GDM1 (cell line): ENCODE data around the gene PRDX3.

Source experiments
- DNase-seq: peaks from one replicate; lab custom pipeline; 2025; lab: John Stamatoyannopoulos, UW

The PRDX3 gene

DNA sequence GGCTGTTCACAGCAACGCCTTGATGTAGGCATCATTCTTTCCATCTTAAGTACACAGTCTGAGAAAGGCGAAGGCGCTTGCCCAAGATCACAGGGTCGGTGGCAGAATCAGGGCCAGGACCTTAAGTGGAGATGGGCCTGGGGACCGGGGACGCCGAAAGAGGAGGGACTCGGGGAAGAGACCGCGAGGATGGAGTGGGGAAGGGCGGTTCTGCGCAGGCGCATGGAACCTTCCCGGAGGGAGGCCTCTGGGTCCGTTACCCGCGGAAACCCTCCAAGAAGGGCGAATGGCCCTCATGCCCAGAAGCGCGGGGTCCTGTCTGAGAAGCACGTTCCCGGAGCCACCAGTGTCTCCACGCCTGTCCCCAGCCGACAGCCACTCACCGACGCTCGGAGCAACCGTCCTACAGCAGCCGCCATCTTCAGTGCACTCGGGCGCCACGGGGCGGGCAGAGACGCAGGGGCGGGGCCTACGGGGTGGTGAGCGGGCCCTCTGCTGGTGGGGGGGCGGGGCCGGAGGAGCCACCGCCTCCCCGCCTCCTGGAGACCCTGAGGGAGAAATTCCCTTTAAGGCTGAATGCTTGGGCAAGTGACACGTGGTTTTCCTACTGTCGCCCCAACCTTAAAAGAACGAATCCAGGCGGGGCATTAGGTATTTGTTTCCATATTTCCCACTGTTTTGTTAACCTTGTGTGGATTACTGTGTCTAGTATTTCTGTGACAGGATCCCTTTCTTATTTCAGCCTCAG is at the start of gene PRDX3:
PRDX3 (minus strand) TSS at position 441 of the 748 bp plus-strand sequence; CDS start at position 419, 22 bp downstream.
- DNase-seq, result peak; percentile 89

DNA sequence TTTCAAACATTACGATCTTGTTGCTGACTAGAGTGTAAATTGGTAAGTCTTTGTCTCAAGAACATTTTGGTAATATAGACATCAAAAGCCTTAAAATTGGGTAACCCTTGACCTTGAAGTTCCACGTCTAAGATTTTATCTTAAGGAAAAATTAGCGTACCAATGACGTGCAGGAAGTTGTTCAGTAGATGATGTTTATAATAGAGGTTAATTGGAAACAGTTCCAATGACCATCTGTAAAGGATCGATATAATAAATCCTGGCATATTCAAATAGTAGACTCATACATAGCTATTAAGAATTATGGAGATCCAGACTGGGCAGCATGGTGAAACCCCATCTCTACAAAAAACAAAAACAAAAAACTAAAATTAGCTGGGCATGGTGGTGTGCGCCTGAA is 49.2 kb upstream of the PRDX3 start:
- no peak for DNase-seq

DNA sequence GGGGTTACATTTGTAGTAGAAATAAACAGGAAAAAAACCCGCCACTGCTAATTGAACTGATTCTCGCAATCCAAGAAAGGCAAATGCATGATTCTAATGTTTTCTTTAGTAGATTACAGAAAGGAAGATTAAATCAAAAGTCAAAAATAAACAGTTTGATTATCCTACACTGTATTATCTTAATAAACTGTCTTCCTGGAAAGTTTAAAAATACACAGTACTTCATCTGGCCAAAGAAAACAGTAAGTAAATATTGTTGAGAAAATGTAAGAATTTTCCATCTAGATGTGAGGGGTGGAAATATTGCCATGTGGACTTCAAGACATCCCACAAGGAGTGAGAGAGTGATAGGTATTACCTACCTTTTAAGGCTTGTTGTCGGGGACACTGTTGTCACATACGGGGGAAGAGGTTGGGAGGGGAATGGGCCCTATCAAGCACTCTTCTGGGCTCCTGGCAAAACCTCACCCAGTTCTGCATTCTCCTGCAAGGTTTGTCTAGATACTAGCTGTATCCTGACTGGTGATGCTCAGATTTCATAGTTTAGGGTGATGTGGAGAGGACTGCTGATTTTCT is 46.6 kb upstream of the PRDX3 start:
- no peak for DNase-seq

DNA sequence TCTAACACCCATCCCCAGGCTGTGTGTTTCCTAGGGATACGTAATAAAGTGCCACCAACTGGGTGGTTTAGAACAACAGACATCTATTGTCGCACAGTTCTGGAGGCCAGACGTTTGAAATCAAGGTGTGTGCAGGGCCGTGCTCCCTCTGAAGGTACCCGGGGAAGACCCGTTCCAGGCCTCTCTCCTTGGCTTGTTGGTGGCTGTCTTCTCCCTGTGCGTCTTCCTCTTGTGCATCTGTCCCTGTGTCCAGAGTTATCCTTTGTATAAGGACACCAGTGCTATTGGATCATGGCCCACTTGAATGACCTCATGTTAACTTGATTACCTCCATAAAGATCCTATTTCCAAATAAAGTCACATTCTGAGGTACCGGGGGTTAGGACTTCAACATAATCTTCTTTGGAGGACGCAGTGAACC is 44.4 kb upstream of the PRDX3 start:
- no peak for DNase-seq

DNA sequence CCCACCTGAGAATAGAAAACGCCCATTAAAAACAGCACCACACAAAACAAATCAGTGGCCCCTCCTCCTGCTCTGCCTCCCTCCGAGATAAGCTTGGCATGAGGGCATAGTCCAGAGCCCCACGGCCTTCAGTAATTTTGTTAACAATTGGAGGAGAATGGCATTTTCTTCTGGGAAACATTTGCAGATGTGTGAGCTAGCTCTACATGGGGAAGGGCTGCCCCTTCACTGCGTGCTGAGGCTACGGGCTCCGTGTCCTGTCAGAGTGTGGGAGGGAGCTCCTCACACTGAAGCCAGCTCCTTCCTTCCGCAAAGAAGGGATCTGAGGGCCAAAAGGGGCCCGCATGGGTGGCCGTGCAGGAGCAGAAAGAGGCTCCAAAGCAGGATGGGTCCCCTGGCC is 43.9 kb upstream of the PRDX3 start:
- DNase-seq, result no peak

DNA sequence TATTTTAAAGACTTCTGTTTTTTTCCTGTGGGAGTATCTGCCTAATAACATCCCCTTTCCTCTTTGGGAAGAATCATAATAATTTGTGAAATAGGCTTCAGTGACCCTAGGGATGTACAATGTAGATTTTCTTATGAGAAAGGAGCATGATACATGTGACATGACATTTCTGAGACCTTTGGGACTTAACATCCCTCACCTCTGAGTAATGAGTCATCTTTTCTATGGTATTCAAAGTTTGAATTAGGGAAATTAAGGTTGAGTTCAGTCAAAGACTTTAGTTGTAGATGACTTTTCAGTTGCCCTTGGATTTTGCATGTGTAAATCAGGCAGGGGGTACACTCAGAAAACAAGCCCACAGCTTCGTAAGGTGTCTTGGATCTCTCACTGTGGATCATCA is 43.1 kb upstream of the PRDX3 start:
- no peak for DNase-seq

DNA sequence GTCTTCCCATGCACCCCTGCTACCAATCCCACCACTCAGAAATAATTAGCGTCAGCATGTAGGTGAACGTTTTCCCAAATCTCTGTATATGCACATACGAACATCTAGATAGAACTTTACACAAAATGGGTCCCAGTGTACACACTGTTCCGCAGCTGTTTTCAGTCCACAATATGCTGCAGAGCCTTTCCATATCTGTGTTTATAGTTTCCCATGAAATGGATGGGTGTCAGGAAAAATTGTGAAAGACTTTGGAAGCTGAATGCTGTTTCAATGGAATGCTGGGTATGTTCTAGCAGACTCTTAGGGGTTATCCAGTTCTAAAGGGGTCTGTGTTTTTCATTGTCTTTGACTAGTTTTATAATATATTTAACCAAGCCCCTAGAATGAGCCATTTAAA is 42.6 kb upstream of the PRDX3 start:
- no peak for DNase-seq

DNA sequence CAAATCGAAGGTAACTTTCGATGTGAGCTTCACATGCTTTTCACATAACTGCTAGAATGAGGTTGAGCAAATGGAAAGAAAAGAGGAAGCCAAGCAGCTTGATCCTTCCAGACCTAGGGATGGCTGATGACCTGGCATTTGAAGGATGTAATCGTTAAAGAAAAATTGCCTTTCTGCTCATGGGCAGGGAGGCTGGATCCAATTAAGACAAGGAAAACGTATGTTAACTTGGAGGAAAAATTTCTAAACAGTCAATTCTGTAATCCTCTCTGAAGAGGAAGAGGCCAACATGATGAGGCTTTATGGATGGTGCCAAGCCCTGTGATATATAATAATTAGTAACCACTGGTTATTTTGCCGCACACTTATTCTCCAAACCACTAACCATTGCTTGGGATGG is 41.3 kb upstream of the PRDX3 start:
- DNase-seq, result no peak

DNA sequence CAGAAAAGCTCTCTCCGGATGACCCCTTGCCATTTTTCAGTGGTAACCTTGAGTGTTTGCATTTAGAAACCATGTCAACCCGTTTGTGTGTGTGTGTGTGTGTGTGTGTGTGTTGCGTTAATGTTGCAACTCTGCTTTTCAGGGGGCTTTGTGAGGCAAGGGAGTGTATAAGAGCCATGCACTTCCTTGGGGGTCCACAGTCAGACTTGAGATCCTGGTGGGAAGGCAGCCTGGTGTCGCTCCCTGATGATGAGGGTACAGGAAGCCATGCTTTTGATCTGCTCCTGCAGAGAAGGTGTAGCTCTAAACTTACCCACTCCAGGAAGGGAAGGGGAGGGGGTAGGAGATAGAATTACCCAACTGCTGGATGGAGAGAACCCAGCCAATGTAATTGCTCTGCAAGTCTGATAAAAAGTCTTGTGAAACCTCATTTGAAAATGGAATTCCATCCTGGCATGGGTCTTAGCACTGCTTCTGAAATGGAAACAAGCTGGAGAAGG is 39.4 kb upstream of the PRDX3 start:
- DNase-seq, result no peak

DNA sequence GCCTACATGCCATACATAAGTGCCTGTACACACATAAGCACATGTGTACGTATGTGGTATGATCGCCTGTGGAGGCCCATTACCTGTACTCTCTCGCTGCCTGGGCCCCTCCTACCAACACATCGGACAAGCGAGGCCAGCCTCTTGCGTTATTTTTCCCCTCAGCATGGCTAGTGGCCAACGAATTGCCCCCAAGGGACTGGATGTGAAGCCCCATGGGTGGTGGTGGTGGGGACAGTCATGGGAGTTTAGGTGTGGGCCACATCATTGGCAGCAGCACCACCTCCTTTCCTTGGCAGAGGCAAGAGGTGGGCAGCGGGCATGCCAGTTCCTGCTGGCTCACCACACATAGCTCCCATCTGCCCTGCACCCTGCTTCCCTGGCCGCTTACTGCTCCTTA is 38.8 kb upstream of the PRDX3 start:
- no peak for DNase-seq

DNA sequence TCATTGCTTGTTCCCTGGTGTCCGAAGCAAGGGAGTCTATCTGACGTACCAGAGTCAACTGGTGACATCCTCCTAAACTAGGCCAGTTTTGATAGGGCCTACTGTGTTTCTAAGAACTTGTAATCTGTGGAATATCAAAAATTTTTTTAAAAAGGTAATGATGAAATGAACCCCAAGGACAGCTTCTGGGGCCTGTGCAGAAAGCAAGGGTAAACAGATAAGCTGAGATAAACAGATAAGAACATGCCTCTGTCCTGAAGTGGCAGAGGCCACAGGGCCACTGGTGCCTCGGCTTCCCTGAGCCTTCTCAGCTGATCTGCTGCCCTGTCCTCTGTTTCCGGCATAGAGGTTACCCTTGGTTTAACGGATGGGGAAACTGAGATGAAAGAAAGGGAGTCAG is 37.5 kb upstream of the PRDX3 start:
- DNase-seq, result no peak

DNA sequence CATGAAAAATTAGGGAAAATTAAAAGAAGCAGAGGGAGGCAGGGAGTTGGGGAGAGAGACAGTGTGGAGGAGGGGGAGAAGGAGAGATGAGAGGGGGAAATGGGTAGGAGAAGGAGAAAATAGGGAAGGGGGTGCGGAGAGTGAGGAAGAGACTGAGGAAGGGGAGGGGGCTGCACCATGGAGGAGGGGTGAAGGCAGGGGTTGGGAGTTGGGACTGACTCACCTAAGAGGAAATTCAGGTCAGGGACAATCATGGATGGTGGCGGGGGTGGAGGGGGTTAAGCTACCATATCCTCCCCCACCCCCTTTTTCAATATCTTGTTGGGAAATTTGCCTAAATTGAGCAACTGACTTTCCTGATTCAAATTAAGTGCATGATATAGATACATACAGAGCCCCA is 36.8 kb upstream of the PRDX3 start:
- DNase-seq, result no peak

DNA sequence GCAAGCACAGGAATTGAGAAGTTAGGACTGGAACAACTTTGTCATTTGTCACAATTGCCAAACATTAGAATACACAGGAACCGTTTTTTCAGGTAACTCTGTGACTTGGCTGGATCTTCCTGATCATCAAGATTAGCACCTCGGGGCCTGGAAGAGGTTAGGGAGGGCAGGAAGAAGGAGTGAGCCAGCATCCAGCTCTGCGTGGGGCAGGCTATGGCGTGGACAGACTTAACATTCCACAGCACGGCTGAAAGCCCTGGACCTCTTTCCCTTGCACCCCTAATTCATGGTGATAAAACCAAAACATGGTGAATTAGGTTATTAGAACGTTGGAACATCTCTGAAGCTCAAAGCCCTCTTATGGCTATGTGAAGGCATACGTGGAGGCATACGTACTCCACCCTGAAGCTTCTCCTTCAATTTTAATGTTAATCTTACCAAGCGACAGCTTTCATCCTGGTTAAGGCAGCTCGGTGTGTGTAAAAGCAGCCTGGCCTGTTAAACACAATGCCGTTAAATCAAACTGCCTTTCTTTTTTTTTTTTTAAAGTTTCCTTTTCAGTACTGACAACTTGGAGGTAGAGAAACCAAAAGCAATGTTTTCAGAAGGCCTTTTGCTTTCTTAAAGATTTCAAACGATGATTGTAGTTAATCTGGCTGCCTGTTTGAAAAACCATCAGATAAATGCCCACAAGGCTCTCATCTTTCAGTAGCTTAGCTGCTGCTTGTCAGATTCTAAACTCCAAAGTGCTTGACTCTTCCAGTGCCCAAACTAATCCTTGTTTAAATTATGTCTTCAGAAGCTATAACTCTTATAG is 33.2 kb upstream of the PRDX3 start:
- DNase-seq, result no peak

DNA sequence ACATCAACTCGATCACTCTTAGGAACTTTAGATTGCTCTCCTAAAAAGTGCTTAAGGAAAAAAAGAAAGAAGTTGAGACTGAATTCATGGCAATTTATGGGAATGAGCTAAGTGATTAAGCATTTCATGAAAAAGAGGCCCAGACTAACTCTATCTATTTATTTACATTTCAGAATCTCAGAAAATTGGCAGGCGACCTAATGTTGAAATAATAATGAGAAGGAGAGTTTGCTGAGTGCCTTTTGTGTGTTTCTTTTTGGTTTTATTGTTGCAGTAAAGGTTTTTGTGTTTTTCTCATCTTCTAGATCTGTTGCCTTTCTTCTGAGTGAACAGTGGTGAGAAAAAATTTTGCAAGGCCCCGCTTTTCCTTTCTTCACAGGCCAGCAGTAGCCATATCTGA is 32.6 kb upstream of the PRDX3 start:
- DNase-seq, result no peak

DNA sequence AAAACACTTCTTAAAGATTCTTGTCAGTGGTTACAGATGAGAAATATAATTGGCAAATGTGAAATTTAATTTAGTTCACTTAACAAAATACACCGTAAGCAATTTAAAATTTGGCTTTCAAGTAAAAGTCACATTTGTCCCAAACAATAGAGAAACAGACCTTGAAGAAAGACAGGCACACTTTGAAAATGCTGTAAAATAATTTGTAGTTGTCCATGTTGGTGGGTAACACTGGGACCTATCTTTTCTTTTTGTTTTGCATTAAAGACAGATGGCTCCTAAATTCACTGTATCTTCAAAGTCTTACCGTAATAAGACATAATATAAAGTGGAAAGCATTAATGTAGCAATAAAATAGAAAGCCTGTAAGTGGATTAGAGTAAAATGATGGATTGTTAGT is 32.0 kb upstream of the PRDX3 start:
- DNase-seq, result no peak

DNA sequence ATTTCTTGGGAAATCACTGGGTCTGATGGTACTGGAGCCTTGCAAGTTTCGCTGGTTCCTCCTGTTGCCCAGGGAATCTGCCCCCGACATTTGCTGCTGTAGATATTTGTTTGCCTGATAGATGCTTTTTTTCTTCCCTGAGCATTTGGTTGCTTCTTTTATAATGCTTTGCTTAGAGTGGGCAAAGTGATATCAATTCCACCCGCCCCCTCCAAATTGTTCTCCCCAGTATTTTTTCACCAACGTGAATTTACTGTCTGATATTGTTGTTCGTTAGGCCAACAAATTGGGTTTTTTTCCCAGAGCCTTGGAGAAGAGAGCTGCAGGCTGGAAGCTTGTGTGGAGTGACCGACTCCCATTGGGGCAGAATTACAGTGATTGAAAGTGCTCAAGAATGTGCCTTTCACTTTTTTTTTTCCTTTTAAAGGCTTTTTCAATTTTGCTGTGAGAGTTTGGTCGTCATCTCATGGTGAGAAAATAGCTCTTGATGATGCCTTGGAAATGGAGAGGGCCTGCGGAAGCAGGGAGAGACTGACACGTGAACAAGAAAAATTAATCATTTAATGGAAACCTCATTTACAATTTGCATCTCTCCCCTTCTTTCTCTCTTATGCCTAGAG is 31.2 kb upstream of the PRDX3 start:
- no peak for DNase-seq

DNA sequence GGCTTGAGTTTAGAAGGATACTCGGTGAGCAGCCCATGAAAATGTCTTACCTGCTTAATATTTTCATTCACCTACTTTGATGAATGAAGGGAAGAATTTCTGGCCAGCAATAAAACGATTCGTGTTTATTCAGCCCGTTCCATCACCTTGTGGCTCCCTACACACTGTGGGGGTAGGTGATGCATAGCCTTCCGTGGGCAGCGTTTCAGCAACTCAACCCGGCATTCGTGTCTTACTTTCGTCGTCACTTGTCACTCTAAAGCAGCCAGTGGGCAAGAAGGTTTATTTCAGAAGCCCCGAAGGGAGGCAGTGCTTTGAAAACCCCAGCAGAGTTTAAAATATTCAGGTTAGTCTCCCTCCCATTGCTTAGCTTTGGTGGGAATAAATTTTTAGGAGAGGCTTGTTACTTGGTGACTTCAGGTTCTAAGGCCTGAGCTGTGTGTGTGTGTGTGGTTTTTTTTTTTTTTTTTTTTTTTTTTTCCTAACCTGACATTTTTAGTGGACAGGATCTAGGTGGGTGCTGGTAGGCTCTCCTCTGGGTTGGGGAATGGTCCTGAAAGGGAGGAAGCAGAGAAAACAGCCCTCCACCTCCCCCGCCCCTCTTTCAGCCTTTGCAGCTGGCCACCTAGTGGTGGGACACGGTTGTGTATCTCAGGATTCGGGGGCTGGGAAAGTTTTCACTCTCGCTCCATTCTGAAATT is 30.6 kb upstream of the PRDX3 start:
- peak; percentile 8 for DNase-seq

DNA sequence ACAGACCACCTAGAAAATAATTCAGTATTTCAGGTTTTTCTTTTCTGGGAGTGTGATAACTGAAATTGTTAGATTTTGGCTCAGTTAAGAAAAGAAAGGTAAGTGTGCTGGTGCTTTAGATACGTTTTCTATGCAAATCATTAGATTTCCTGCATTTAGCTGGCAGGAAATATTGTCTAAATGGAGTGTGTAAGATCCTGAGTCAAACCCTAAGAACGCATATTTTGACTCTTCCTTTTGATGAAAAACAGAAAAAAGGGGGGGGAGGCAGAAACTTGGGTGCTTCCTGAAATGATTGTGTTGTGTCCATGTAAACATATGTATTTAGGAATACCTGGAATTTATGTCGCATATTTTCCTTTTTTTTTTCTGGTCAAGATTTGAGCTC is 29.9 kb upstream of the PRDX3 start:
- no peak for DNase-seq

DNA sequence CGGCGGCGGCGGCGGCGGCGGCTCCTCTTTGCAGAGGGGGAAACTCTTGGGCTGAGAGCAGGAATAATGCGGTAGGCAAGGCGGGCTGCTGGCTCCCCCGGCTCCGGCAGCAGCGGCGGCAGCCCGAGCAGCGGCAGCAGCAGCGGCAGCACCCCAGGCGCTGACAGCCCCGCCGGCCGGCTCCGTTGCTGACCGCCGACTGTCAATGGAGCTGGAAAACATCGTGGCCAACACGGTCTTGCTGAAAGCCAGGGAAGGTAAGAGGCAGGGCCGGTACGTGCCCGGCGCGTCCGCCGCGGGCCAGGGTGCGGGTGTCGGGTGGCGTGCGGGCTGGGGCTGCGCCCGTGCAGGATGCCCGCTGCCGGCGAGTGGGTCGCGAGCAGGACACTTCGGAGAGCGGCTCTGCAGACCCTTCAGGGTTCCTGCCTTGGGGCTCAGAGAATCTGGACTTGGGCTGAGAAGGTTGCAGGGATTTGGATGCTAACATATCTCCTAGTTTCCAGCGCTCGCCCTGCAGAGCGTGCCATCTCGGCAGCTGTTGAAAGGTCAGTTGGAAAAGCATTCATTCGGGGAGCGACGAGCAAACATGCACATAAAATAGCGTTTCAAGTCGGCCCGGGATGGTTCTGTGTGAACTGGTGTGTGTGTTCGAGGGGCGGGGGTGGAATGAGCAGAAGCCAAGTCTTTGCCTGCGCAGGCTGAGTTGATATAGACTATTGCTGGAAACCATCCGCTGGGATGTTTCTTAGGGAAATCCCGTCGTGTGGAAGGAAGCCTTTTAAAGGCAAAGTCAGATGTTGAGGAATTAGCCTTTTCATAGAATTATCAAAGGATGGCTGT is 29.3 kb upstream of the PRDX3 start:
- DNase-seq, result no peak

DNA sequence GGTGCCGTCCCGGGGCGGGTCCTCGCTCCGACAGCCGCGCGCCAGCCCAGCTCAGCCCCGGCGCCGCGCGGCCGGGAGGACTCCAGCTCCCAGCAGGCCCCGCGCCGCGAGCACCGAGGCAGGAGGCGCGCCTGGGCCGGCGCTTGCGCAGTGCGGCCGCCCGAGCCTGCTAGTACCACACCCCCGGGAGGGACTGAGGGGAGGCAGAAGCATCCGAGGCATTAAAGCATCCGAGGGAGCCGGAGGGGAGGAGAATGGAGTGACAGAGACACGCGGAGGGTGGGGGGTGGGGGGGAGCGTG is 28.7 kb upstream of the PRDX3 start, which contains the start of gene GRK5:
GRK5 (plus strand) TSS at position 206 of the 301 bp plus-strand sequence. CDS start 347 bp downstream, outside the sequence.
- DNase-seq, result peak; percentile 93
